Activated CD8-positive, alpha-beta T cell treated with anti-CD3 and anti-CD28 coated beads, Interleukin-2, amount 10 ng/mL, durations not matched to agents 7 days and 5 days (primary cell): ENCODE data around the gene KAT14. TPM values are rescaled to one million over a fixed set of nuclear protein-coding genes. Genes with fewer than 3 reads are reported as not detected.

ENCODE experiments used
- ATAC-seq: fragments of 150-1000 bp; cut with Tn5 transposase; one replicate; pipeline ENCODE4 v1.10.0; 2021; ENCODE audit warnings: moderate library complexity
- CTCF ChIA-PET: fragments of 350-600 bp; sonication (Branson Sonifier 250); formaldehyde crosslinking; loops from one replicate; lab custom pipeline; 2021; ENCODE audit warnings: antibody characterized with exemption; lab: Charles Lee
- POLR2A ChIA-PET: fragments of 350-600 bp; sonication (Branson Sonifier 250); formaldehyde crosslinking; loops from one replicate; lab custom pipeline; 2021; ENCODE audit warnings: antibody characterized with exemption; lab: Charles Lee
- DNase-seq: peaks from one replicate; pipeline ENCODE4 v3.0.0-alpha.2; 2020
- H3K27ac Mint-ChIP-seq: one replicate; pipeline ENCODE4 v1.8.0; 2021; ENCODE audit warnings: mild to moderate bottlenecking, mixed read lengths
- H3K27me3 Mint-ChIP-seq: one replicate; pipeline ENCODE4 v1.8.0; 2021; ENCODE audit warnings: low read depth, mixed read lengths
- H3K36me3 Mint-ChIP-seq: one replicate; pipeline ENCODE4 v1.8.0; 2021; ENCODE audit warnings: low read depth, mixed read lengths
- H3K4me1 Mint-ChIP-seq: one replicate; pipeline ENCODE4 v1.8.0; 2021; ENCODE audit warnings: low read depth, mixed read lengths
- H3K4me3 Mint-ChIP-seq: one replicate; pipeline ENCODE4 v1.8.0; 2021; ENCODE audit warnings: mild to moderate bottlenecking, mixed read lengths
- H3K9me3 Mint-ChIP-seq: one replicate; pipeline ENCODE4 v1.8.0; 2022; ENCODE audit warnings: mixed read lengths; ENCODE audit not compliant: insufficient read depth
- total RNA-seq, 2 experiments: library from RNA; stranded (reverse); gene quantifications; one replicate each; pipeline ENCODE4 v1.2.3, GENCODE V29; 2021

The KAT14 gene
- total RNA-seq, 2 experiments from 2014 or later: 14.5 to 16.0 TPM

DNA sequence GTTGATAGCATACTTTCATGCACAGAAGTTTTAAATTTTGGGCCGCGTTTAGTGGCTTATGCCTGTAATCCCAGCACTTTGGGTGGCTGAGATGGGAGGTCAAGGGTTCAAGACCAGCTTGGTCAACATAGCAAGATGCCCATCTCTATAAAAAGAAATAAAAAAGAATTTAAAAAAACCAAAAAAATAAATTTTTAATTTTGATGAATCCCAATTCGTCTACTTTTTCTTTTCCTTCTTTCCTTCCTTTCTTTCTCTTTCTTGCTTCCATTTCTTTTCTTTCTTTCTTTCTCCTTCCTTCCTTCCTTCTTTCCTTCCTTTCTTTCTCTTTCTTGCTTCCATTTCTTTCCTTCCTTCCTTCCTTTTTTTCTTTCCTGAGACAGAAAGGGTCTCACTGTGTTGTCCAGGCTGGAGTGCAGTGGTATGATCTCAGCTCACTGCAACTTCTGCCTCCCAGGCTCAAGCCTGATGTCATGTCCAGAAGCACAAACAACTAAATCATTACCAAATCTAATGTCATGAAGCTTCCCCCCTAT is 95.8 kb downstream of the KAT14 start:
- CTCF ChIA-PET: no interaction called here
- POLR2A ChIA-PET: no interaction called here
- Mint-ChIP-seq H3K4me1 (no peaks in the 10 kb centered on the region), H3K36me3 (no peaks in the 10 kb centered on the region), H3K9me3 (no peaks in the 10 kb centered on the region), H3K4me3 (no peak overlapping the region), H3K27ac (no peak overlapping the region), H3K27me3 (peaks cover 12% of the 10 kb centered on the region)
- no peak for DNase-seq
- ATAC-seq: no peak

Other genes with a start within 250 kb of the KAT14 start
- 100 to 1,000 TPM; 168 to 177 TPM for gene SNX5, start 169.1 kb upstream of the KAT14 start, total RNA-seq
- 10 to 100 TPM; 39.4 to 46.9 TPM for gene MGME1, start 168.8 kb upstream of the KAT14 start, total RNA-seq
- gene OVOL2, start 79.9 kb upstream of the KAT14 start, total RNA-seq: not detected
- 10 to 100 TPM; 11.0 to 12.9 TPM for gene PET117, start within 50 bp of the KAT14 start, total RNA-seq
- 1 to 10 TPM; 6.0 to 7.2 TPM for gene ZNF133, start 150.7 kb downstream of the KAT14 start, total RNA-seq